ENCODE results near the gene GSK3B. TPM values are rescaled to one million over a fixed set of nuclear protein-coding genes. Genes with fewer than 3 reads are reported as not detected.

The GSK3B gene
- total RNA-seq, 1 donor from 2014 or later, result 11.8 TPM

DNA sequence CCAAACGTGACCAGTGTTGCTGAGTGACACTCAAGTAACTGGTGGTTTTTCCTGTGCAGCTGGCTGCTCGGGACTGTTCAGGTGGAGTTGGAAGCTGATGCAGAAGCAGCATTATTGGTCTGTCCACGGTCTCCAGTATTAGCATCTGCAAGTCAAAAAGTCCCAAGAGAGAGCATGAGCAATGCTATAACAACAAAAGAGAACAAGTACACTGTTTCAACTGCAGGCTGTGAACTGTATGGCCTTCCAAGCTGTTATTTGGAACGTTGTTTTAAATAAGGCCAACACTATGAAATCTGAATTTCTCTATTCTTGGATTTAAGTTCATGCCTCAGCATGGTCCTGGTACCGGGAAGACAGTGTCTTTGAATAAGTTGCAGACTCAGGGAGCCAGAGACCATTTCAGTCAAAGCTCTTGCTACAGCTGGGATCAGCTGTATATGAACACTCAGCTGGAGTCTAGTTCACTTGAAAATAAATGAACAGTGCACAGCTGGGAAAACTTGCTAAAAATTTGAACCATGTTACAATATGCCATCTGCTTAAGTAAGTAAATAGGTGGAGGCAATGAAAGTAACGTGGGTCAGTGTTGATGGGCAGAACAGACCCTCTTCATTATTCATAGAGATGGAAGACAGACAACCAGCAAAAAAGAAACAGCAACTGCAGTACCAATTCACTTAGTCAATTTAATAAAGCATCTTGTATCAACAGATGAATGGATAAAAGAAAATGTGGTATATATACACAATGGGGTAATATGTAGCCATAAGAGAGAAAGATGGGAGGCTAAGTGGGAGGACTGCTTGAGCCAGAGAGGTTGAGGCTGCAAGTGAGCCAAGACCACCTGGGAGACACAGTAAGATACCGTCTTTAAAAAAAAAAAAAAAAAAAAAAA, 267.3 kb downstream of the GSK3B start:
- Histone ChIP-seq H3K27me3 (no peaks in the 10 kb centered on the region), H3K4me3 (no peak overlapping the region), H3K27ac (no peak overlapping the region), H3K36me3 (peaks cover 6 to 14% of the 10 kb centered on the region in 2 donors), H3K4me1 (no peaks in the 10 kb centered on the region), H3K9me3 (no peaks in the 10 kb centered on the region)
- no peak for DNase-seq (ENCODE audit: low spot score in 2 of 2)
- intact Hi-C loops (cut with DNase I), result no loop called here
- TF ChIP-seq, protein P1, sequence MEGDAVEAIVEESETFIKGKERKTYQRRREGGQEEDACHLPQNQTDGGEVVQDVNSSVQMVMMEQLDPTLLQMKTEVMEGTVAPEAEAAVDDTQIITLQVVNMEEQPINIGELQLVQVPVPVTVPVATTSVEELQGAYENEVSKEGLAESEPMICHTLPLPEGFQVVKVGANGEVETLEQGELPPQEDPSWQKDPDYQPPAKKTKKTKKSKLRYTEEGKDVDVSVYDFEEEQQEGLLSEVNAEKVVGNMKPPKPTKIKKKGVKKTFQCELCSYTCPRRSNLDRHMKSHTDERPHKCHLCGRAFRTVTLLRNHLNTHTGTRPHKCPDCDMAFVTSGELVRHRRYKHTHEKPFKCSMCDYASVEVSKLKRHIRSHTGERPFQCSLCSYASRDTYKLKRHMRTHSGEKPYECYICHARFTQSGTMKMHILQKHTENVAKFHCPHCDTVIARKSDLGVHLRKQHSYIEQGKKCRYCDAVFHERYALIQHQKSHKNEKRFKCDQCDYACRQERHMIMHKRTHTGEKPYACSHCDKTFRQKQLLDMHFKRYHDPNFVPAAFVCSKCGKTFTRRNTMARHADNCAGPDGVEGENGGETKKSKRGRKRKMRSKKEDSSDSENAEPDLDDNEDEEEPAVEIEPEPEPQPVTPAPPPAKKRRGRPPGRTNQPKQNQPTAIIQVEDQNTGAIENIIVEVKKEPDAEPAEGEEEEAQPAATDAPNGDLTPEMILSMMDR (IDR thresholded peaks at IDR 0.05), result no peak

DNA sequence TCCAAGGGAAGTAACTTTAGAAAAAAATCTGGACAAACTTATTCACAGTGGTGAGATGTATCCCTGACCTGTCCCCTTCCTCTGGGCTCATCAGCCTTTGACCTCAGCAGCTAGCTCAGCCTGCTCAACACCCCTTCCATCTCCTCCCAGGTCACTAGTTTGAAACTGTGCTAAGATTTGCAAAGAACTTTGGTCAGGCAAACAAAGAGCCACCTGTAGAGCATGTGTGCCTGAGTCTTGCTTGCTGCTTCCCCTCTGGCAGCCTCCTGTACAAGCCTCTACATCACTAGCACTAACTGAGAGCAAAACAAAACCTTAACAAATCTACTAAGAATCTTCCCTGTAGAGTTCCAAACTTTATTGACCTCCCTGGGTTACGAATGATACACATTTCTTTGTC, 268.4 kb downstream of the GSK3B start:
- DNase-seq (ENCODE audit: low spot score in 2 of 2), result no peak
- intact Hi-C loops (cut with DNase I), result no loop called here
- no peaks in the 10 kb centered on the region for H3K9me3 ChIP-seq
- no peaks in the 10 kb centered on the region for H3K27me3 ChIP-seq
- TF ChIP-seq, protein P1 (IDR thresholded peaks at IDR 0.05), result no peak
- H3K36me3 ChIP-seq, result peaks cover 6 to 14% of the 10 kb centered on the region in 2 donors
- H3K27ac ChIP-seq, result no peak overlapping the region
- H3K4me3 ChIP-seq, result no peak overlapping the region
- no peaks in the 10 kb centered on the region for H3K4me1 ChIP-seq

DNA sequence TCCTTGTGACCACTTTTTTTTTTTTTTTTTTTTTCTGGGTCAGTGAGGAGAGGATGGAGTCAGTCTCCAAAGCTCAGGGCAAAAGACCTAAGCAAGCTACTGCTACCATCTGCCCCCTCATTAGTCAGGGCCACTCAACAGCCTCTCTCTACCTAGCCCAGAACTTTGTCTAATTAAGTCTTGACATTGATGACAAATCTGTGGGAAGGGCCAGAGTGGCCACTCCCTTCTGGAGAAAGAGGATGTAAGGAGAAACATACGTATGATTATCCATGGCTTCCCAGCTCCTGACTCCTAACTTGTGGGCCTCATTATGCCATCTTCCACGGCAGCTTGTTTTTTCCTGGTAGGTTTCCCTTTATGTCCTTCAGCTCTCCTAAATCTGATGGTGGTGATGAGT, 274.4 kb downstream of the GSK3B start:
- no peak overlapping the region for H3K27ac ChIP-seq
- intact Hi-C loops (cut with DNase I), result no loop called here
- H3K4me3 ChIP-seq, result no peak overlapping the region
- H3K27me3 ChIP-seq, result no peaks in the 10 kb centered on the region
- H3K4me1 ChIP-seq, result no peaks in the 10 kb centered on the region
- TF ChIP-seq, protein P1 (IDR thresholded peaks at IDR 0.05), result no peak
- H3K9me3 ChIP-seq, result no peaks in the 10 kb centered on the region
- H3K36me3 ChIP-seq, result peaks cover 2 to 3% of the 10 kb centered on the region in 2 donors
- no peak for DNase-seq (ENCODE audit: low spot score in 2 of 2)

DNA sequence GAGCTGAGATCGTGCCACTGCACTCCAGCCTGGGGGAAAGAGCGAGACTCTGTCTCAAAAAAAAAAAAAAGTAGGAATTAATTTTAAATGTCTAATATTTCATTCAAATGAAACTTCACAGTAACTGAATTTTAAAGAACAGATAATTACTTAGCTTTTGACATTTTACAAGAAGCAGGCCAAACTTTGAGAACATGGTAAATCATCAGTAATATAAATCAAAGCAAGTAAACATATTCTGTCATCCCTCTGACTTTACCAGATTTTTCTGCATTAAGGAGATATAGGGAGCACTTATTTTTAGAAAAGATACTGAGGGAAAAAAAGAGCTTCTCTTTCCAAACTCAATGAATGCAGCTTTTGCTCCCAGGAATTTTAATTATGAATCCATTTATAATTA, 275.3 kb downstream of the GSK3B start:
- no peak for DNase-seq (ENCODE audit: low spot score in 2 of 2)
- Histone ChIP-seq H3K27me3 (no peaks in the 10 kb centered on the region), H3K36me3 (no peaks in the 10 kb centered on the region), H3K4me3 (no peak overlapping the region), H3K27ac (no peak overlapping the region), H3K4me1 (no peaks in the 10 kb centered on the region), H3K9me3 (no peaks in the 10 kb centered on the region)
- intact Hi-C loops (cut with DNase I), result no loop called here
- TF ChIP-seq, protein P1 (IDR thresholded peaks at IDR 0.05), result no peak

DNA sequence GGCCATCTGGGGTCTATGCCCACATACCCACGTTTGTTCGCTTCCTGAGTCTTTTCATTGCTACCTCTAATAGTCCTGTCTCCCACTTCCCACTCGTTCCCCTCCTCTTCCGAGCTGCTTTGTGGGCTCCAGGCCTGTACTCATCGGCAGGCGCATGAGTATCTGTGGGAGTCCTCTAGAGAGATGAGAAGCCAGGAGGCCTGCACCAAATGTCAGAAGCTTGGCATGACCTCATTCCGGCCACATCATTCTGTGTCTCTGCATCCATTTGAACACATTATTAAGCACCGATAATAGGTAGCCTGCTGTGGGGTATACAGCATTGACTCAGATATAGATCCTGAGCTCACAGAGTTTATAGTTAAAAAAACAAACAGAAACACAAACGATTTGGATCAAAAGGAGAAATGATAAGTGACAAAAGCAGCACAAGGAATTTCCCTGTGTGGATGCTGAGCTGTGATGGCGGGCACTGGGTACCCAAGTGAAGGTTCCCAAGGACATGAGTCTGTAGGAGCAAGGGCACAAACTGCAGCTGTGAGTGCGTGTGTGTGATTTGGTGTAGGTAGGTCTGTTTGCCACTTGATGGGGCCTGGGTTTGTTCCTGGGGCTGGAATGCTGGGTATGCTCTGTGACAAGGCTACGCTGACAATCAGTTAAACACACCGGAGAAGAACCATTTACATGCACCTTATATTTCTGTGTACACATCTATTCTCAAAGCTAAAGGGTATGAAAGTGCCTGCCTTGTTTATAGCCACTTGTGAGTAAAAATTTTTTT, 276.5 kb downstream of the GSK3B start:
- intact Hi-C loops (cut with DNase I), result no loop called here
- Histone ChIP-seq H3K4me3 (no peak overlapping the region), H3K4me1 (no peaks in the 10 kb centered on the region), H3K36me3 (no peaks in the 10 kb centered on the region), H3K9me3 (no peaks in the 10 kb centered on the region), H3K27me3 (no peaks in the 10 kb centered on the region), H3K27ac (no peak overlapping the region)
- no peak for DNase-seq (ENCODE audit: low spot score in 2 of 2)
- TF ChIP-seq, protein P1 (IDR thresholded peaks at IDR 0.05), result no peak

Data from ascending aorta (tissue), 2 donors.